ENCODE results near the gene ST3GAL5.
A peak's percentile ranks its signal among the peaks of the same experiment; 100 is the strongest.
"Not testable (repeated sequence)": the region's sequence is repeated elsewhere in the genome, so short reads cannot be mapped to it uniquely, and the experiment has no call there.

ST3GAL5 gene

GRCh38 chr2:85888684-85889626, at the start of gene ST3GAL5:
ST3GAL5 (minus strand) TSS chr2:85888990; CDS start chr2:85888905, 85 bp downstream.
- DNase-seq: peak; percentile 42

GRCh38 chr2:85938456-85938855, 49.7 kb upstream of the ST3GAL5 start:
- no peak for DNase-seq

- DNase-seq: no peak
Measured at GRCh38 chr2:85937069-85937439, 48.3 kb upstream of the ST3GAL5 start.

DNA sequence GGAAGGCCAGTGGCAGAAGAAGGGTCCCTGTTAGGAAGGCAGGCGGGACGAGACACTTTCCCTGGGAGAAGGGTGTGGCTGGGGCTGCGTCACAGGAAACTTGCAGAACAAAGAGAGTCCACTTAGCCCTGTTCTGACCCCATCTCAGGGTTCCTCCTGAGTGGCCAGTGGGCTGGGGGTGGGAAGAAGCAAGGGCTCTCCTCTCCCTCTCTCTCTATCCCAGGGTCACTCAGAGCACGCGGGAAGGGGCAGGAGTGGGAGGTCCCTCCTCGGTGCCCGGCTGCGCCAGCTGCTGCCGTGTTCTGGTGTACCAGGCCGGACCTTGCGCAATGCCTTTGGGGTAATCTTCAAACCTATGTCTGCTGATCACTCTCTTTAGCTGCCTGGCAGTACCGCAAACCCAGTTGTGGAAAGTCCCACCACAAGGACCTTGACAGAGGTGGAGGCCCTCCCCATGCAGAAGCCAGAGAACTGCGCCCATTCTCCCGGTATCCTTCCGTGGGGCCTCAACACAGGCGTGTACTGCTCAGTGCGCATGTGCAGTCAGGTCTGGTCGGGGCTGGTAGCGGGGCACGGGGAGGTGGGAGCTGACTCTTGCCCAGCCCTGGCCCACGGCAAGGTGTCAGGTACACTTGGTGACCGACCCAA, 47.8 kb upstream of the ST3GAL5 start:
- no peak for DNase-seq

- no peak for DNase-seq
Measured at GRCh38 chr2:85935746-85936208, 47.0 kb upstream of the ST3GAL5 start.

- DNase-seq: no peak
Measured at GRCh38 chr2:85935170-85935745, 46.5 kb upstream of the ST3GAL5 start.

GRCh38 chr2:85933753-85934594, 45.2 kb upstream of the ST3GAL5 start:
- no peak for DNase-seq

GRCh38 chr2:85931151-85931550, 42.4 kb upstream of the ST3GAL5 start:
- not testable (repeated sequence) for DNase-seq

- no peak for DNase-seq
Measured at GRCh38 chr2:85930129-85931124, 41.6 kb upstream of the ST3GAL5 start.

DNA sequence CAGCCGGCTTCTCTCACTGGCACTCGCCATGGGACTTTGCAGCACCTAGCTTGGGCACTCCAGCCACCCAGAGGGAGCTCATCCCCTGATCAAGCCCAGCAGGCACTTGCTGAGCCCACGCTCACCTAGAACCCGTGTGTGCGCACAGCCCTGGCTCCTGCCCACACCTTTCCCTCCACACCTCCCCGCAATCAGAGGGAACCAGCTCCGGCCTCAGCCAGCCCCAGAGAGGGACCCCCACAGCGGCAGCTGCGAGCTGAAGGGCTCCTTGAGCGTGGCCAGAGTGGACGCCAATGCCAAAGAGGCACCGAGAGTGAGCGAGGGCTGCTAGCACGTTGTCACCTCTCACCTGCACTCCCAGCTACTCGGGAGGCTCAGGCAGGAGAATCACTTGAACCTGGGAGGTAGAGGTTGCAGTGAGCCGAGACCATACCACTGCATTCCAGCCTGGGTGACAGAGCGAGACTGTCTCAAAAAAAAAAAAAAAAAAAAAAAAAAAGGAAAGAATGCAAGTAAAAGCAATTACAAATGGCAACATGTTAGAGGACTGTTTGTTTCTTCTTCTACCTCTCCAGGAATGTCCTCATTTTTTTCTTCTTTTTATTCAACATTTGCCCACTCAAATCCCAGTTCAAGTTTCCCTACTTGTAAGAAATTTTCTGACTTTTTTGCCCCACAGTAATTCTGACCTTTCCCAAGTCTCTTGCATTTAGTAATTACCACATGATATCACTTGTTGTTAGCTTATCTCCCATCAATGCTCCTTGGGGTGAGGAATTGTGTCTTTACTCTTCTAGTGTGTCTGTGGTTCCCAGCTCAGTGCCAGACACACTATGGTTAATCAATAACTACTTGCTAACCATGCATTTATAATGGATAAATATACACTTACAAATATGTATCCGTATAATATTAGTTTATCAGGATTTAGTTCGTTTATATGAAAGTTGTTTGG, 40.6 kb upstream of the ST3GAL5 start:
- DNase-seq: no peak

GRCh38 chr2:85926931-85927661, 38.3 kb upstream of the ST3GAL5 start:
- DNase-seq: no peak

DNA sequence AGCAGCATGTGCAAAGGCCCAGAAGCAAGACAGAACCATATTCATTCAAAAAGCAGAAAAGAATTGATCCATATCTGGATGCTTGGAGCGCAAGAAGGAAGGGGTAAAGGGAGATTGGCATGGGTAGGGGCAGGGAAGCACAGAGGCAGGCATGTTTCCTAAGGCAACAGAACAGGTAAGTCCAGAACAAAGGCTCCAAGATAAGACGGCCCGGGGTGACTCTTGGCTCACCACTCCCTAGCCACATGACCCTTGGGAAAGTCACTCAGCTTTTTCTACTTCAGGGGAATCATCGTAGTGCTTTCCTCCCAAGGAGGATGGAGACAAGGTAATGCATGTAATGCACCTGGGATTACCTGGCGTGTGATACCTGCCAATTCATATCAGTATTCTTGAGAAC, 37.7 kb upstream of the ST3GAL5 start:
- no peak for DNase-seq

- no peak for DNase-seq
Measured at GRCh38 chr2:85925216-85925671, 36.5 kb upstream of the ST3GAL5 start.

DNA sequence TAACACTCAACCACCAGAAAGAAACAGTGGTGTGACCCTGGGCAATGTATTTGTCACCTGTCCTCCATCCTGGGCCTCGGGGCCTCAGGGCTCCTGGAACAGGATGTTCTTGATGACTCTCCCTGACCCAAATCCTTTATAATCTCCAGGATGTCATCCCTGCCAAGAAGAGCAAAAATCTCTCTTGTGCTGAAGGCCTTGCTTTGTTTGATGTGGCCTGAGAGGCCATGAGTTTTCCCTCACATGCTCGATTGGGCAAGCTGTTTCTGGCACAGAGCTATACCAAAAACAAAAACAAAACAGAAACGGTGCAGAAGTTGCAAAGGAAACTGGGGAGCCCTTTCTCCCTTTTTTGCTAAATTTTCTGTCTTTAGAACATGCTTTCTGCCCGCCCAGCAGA, 35.7 kb upstream of the ST3GAL5 start:
- no peak for DNase-seq

- no peak for DNase-seq
Measured at GRCh38 chr2:85922199-85922598, 33.4 kb upstream of the ST3GAL5 start.

DNA sequence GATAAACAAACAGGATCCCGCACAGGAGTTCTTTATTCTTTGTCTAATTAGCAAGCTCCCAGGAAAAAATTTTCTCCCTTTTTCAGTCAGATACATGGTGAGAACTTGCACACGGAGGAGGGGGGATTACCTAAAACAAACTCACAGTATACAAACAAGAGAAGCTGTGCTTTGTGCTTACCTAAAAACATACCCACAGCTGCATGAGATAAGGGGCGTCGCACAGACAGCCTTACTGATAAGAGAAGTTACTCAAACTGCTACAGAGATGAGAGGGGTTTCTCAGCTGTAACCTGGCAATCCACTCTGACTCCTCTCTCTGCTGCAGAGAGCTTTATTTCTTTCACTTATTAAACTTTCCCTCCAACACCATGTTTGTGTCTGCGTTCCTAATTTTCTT, 32.9 kb upstream of the ST3GAL5 start:
- no peak for DNase-seq

DNA sequence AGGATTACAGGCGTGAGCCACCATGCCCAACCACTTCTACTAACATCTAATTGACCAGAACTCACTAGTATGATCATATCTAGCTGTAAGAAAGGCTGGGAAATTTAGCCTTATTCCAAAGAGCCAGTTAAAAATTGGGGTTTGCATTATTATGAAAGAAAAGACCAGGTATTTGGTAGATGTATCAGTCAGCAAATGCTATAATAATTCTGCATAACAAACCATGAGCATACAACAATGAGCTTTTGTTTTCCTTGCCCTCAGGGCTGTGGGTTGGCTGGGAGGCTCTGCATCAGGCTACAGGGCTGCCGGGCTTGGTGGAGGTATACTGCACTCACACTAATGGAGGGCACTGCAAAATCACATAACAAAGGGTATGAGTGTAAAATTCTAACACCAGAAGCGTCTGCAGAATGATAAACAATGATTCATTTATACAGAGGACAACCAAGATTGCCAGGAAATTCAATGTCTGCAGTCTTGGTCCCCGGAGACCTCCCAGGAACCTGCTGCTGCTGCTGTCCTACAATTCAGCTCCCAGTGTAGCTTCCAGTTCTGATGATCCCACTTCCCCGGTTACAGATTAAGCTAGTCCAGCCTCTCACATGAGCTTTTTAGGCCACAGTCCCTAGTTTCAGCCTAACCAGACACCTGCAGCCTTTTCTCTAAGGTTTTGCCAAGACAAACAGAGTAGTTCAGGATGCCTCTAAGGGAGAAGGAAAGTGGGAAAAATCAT, 32.2 kb upstream of the ST3GAL5 start:
- no peak for DNase-seq

All from GOT3 (cell line).